ENCODE data around the gene TTC1.

The TTC1 gene

GRCh38 chr5:160048131-160048530 is 39.2 kb downstream of the TTC1 start:
- TF ChIP-seq CTCF (IDR thresholded peaks at IDR 0.05; ENCODE audit: low read depth, low read length) = no peak
- no peak overlapping the region for H3K4me3 ChIP-seq (ENCODE audit: low read depth, low read length)
- no peak for DNase-seq (ENCODE audit: low read depth, low spot score)
- in situ Hi-C loops (cut with HindIII; ENCODE audit: low sequenced_read_pairs) = no loop called here

- in situ Hi-C loops (cut with HindIII; ENCODE audit: low sequenced_read_pairs) = no loop called here
- no peak for TF ChIP-seq CTCF (IDR thresholded peaks at IDR 0.05; ENCODE audit: low read depth, low read length)
- no peak overlapping the region for H3K4me3 ChIP-seq (ENCODE audit: low read depth, low read length)
- no peak for DNase-seq (ENCODE audit: low read depth, low spot score)
These were observed 40.2 kb downstream of the TTC1 start for GRCh38 chr5:160049099-160049498.

GRCh38 chr5:160054047-160054446 is 45.1 kb downstream of the TTC1 start:
- H3K4me3 ChIP-seq (ENCODE audit: low read depth, low read length) = no peak overlapping the region
- in situ Hi-C loops (cut with HindIII; ENCODE audit: low sequenced_read_pairs) = no loop called here
- no peak for TF ChIP-seq CTCF (IDR thresholded peaks at IDR 0.05; ENCODE audit: low read depth, low read length)
- peak; percentile 41 for DNase-seq (ENCODE audit: low read depth, low spot score)

- H3K4me3 ChIP-seq (ENCODE audit: low read depth, low read length) = no peak overlapping the region
- no peak for TF ChIP-seq CTCF (IDR thresholded peaks at IDR 0.05; ENCODE audit: low read depth, low read length)
- in situ Hi-C loops (cut with HindIII; ENCODE audit: low sequenced_read_pairs) = no loop called here
- DNase-seq (ENCODE audit: low read depth, low spot score) = peak; percentile 46
These were observed 45.9 kb downstream of the TTC1 start for GRCh38 chr5:160054831-160055230.

GRCh38 chr5:160057256-160057655 is 48.3 kb downstream of the TTC1 start:
- no peak for DNase-seq (ENCODE audit: low read depth, low spot score)
- H3K4me3 ChIP-seq (ENCODE audit: low read depth, low read length) = no peak overlapping the region
- no peak for TF ChIP-seq CTCF (IDR thresholded peaks at IDR 0.05; ENCODE audit: low read depth, low read length)
- in situ Hi-C loops (cut with HindIII; ENCODE audit: low sequenced_read_pairs) = no loop called here

- H3K4me3 ChIP-seq (ENCODE audit: low read depth, low read length) = no peak overlapping the region
- TF ChIP-seq CTCF (IDR thresholded peaks at IDR 0.05; ENCODE audit: low read depth, low read length) = no peak
- DNase-seq (ENCODE audit: low read depth, low spot score) = no peak
- in situ Hi-C loops (cut with HindIII; ENCODE audit: low sequenced_read_pairs) = no loop called here
These were observed 51.1 kb downstream of the TTC1 start for GRCh38 chr5:160060001-160060400.

GRCh38 chr5:160061770-160062169 is 52.8 kb downstream of the TTC1 start:
- TF ChIP-seq CTCF (IDR thresholded peaks at IDR 0.05; ENCODE audit: low read depth, low read length) = no peak
- in situ Hi-C loops (cut with HindIII; ENCODE audit: low sequenced_read_pairs) = no loop called here
- no peak for DNase-seq (ENCODE audit: low read depth, low spot score)
- H3K4me3 ChIP-seq (ENCODE audit: low read depth, low read length) = no peak overlapping the region
